H1 (cell line): Measurements from ENCODE around the gene MAP2K1. TPM values are rescaled to one million over a fixed set of nuclear protein-coding genes. Genes with fewer than 3 reads are reported as not detected.

ENCODE experiments used
- CTCF ChIP-seq, 3 experiments: IDR thresholded peaks; 1 replicate in 2 of 3; 2 replicates in 1 of 3; pipeline versions ENCODE4 v1.5.1 to v1.6.1; 2011; ENCODE audit warnings: low read length in 3 of 3, mild to moderate bottlenecking in 3 of 3, inconsistent platforms in 2 of 3, low read depth in 1 of 3, moderate library complexity in 1 of 3; ENCODE audit not compliant: insufficient read depth in 1 of 3; ENCODE audit errors: control extremely low read depth in 1 of 3
- E2F6 ChIP-seq: IDR thresholded peaks from 2 replicates; pipeline ENCODE4 v1.6.1; 2012; ENCODE audit warnings: inconsistent platforms
- polyA plus RNA-seq, 7 experiments: library from polyadenylated mRNA; depleted of rRNA in 3 of 7; stranded (reverse) in 5 of 7; unstranded in 2 of 7; fragments of >200 nt in 5 of 7; fragments of 200-250 nt in 2 of 7; gene quantifications; 1 replicate in 5 of 7; 2 replicates in 1 of 7; 4 replicates in 1 of 7; pipeline versions ENCODE4 v1.2.1 to v1.2.3, GENCODE V29; 2011 to 2013; ENCODE audit warnings: missing spikeins in 2 of 7, mixed read lengths in 2 of 7
- total RNA-seq: library from RNA; stranded (reverse); fragmentation: NEBNext Ultra II Directional; extraction: Animal tissue kit (Norgen Biotek cat#: 25700); gene quantifications from 2 replicates; pipeline ENCODE4 v1.2.1, GENCODE V29; 2021

MAP2K1 gene
- total and polyA plus RNA-seq, 2 of the 8 experiments (the other 6 are each of a cell fraction or from before 2014, with no cell fraction given) = 54.7 to 78.2 TPM

- TF ChIP-seq CTCF (IDR thresholded peaks at IDR 0.05; ENCODE audit: control extremely low read depth in 1 of 3, insufficient read depth in 1 of 3, low read depth in 1 of 3, low read length in 3 of 3) = no peak
- TF ChIP-seq E2F6 = no peak
Observed at GRCh38 chr15:66388576-66388975, 1.9 kb downstream of the MAP2K1 start (continued).
